Endothelial cell of umbilical vein (primary cell): ENCODE measurements around the gene ZEB1. TPM values are rescaled to one million over a fixed set of nuclear protein-coding genes. Genes with fewer than 3 reads are reported as not detected.

Source experiments
- BruUV-seq: library from RNA; stranded (reverse); fragments of 400-500 nt; replicated peaks from 2 replicates; lab custom pipeline; 2021; lab: Mats Ljungman, UMichigan
- CTCF ChIA-PET: fragments of 300-600, 350-600 bp; sonication (Branson Sonifier 250); formaldehyde crosslinking; loops from one replicate; lab custom pipeline; 2021; ENCODE audit warnings: antibody characterized with exemption, inconsistent platforms; lab: Charles Lee
- POLR2A ChIA-PET: fragments of 300-600, 350-600 bp; sonication (Branson Sonifier 250); formaldehyde crosslinking; loops from one replicate; lab custom pipeline; 2021; ENCODE audit warnings: antibody characterized with exemption, inconsistent platforms; lab: Charles Lee
- DNase-seq: peaks from one replicate; pipeline ENCODE4 v3.0.0-alpha.2; 2011; ENCODE audit warnings: low read depth, low spot score
- FAIRE-seq: peaks from 2 replicates; lab custom pipeline; 2011; peaks lifted over from hg19 to GRCh38; lab: Jason Lieb, UNC
- H2AFZ ChIP-seq: 2 replicates; pipeline ENCODE4 v1.6.0; 2012; ENCODE audit warnings: low read depth, low read length, control low read depth, inconsistent platforms
- H3K27ac ChIP-seq: 2 replicates; pipeline ENCODE4 v1.5.1; 2011; ENCODE audit warnings: low read depth, mild to moderate bottlenecking, control low read depth, low read length, moderate library complexity; ENCODE audit not compliant: insufficient read depth
- H3K27me3 ChIP-seq, 2 experiments: 2 replicates each; pipeline versions ENCODE4 v1.6.0 to v1.6.1; 2011; ENCODE audit warnings: low read length in 2 of 2, mixed read lengths in 1 of 2; ENCODE audit not compliant: control insufficient read depth in 2 of 2, insufficient read depth in 2 of 2
- H3K36me3 ChIP-seq, 2 experiments: 2 replicates in 1 of 2; 3 replicates in 1 of 2; pipeline ENCODE4 v1.5.1; 2011; ENCODE audit warnings: low read length in 2 of 2, mild to moderate bottlenecking in 1 of 2, moderate library complexity in 1 of 2; ENCODE audit not compliant: control insufficient read depth in 2 of 2, insufficient read depth in 2 of 2; ENCODE audit errors: extremely low read depth in 1 of 2
- H3K4me1 ChIP-seq: 3 replicates; pipeline ENCODE4 v1.5.1; 2011; ENCODE audit warnings: mild to moderate bottlenecking, low read length; ENCODE audit not compliant: control insufficient read depth, insufficient read depth; ENCODE audit errors: extremely low read depth
- H3K4me2 ChIP-seq: 2 replicates; pipeline ENCODE4 v1.6.1; 2011; ENCODE audit warnings: low read length, control low read depth, mixed read lengths; ENCODE audit not compliant: insufficient read depth
- H3K4me3 ChIP-seq, 3 experiments: fragments of 200-600 bp in 1 of 3; sonication (generic), shearing (Covaris generic) in 1 of 3; replicated peaks in 1 of 3; 2 replicates each; pipeline ENCODE4 v1.5.1; 2011 to 2016; ENCODE audit warnings: control low read depth in 3 of 3, low read length in 3 of 3, mild to moderate bottlenecking in 2 of 3, inconsistent platforms in 1 of 3, low read depth in 1 of 3, moderate library complexity in 1 of 3; ENCODE audit not compliant: insufficient read depth in 1 of 3
- H3K79me2 ChIP-seq: 2 replicates; pipeline ENCODE4 v1.6.0; 2012; ENCODE audit warnings: low read length, inconsistent platforms; ENCODE audit not compliant: control insufficient read depth, insufficient read depth
- H3K9ac ChIP-seq: replicated peaks from 2 replicates; pipeline ENCODE3; 2011; ENCODE audit warnings: low read length, control low read depth; ENCODE audit not compliant: insufficient read depth; ENCODE audit errors: extremely low read depth
- H3K9me1 ChIP-seq: replicated peaks from 3 replicates; pipeline ENCODE4 v1.6.0; 2011; ENCODE audit warnings: mild to moderate bottlenecking, low read length; ENCODE audit not compliant: control insufficient read depth, insufficient read depth; ENCODE audit errors: extremely low read depth
- H3K9me3 ChIP-seq: replicated peaks from 2 replicates; pipeline ENCODE4 v1.5.1; 2012; ENCODE audit warnings: low read length, inconsistent platforms; ENCODE audit not compliant: control insufficient read depth, insufficient read depth
- H4K20me1 ChIP-seq: replicated peaks from 2 replicates; pipeline ENCODE3; 2011; ENCODE audit warnings: mild to moderate bottlenecking, low read length; ENCODE audit not compliant: control insufficient read depth, insufficient read depth; ENCODE audit errors: extremely low read depth
- EZH2 ChIP-seq: IDR thresholded peaks from 2 replicates; pipeline ENCODE4 v1.6.1; 2012; ENCODE audit warnings: borderline replicate concordance, low read depth, mild to moderate bottlenecking, moderate library complexity, low read length, inconsistent platforms; ENCODE audit not compliant: severe bottlenecking
- FOS ChIP-seq: IDR thresholded peaks from 2 replicates; pipeline ENCODE4 v1.6.1; 2011; ENCODE audit warnings: mild to moderate bottlenecking, low read length, moderate library complexity, borderline replicate concordance; ENCODE audit not compliant: insufficient read depth
- GATA2 ChIP-seq: IDR thresholded peaks from 2 replicates; pipeline ENCODE4 v1.7.0; 2011; ENCODE audit warnings: low read depth, mild to moderate bottlenecking, moderate library complexity, mixed read lengths, low read length; ENCODE audit not compliant: insufficient read length, insufficient read depth
- JUN ChIP-seq: IDR thresholded peaks from 2 replicates; pipeline ENCODE4 v1.6.1; 2011; ENCODE audit warnings: borderline replicate concordance, low read depth; ENCODE audit not compliant: insufficient read length, insufficient read depth
- MYC ChIP-seq: IDR thresholded peaks from one replicate; pipeline ENCODE4 v1.6.1; 2011; ENCODE audit warnings: mild to moderate bottlenecking, low read depth, low read length
- POLR2A ChIP-seq: IDR thresholded peaks from 2 replicates; pipeline ENCODE4 v1.6.1; 2012; ENCODE audit warnings: low read depth, mild to moderate bottlenecking, control low read depth, low read length
- POLR2AphosphoS5 ChIP-seq: IDR thresholded peaks from 2 replicates; pipeline ENCODE4 v1.6.1; 2012; ENCODE audit warnings: low read depth, mild to moderate bottlenecking, control low read depth, low read length, moderate library complexity; ENCODE audit not compliant: insufficient read depth
- dilution Hi-C: fragments of 300-500 bp; cut with MboI; formaldehyde crosslinking; loops from one replicate; pipeline ENCODE4 v1.15.0; 2019; ENCODE audit warnings: low sequenced_read_pairs; ENCODE audit not compliant: extremely low pct_ligation_motif_present
- intact Hi-C: fragments of 100-400 bp; cut with micrococcal nuclease; formaldehyde crosslinking; loops from one replicate; pipeline ENCODE4 v1.10.0; 2022
- polyA plus RNA-seq, 4 experiments: library from polyadenylated mRNA; depleted of rRNA in 3 of 4; stranded (reverse) in 3 of 4; unstranded in 1 of 4; fragments of >200 nt; gene quantifications; 2 replicates each; pipeline versions ENCODE4 v1.2.1 to v1.2.3, GENCODE V29; 2011 to 2012; ENCODE audit warnings: missing spikeins in 1 of 4
- total RNA-seq: library from RNA; stranded (reverse); gene quantifications from 2 replicates; pipeline ENCODE4 v1.2.3, GENCODE V29; 2021
- TF ChIP-seq, protein P1 (sequence below), 2 donors: IDR thresholded peaks; 1 replicate in 1 of 2; 2 replicates in 1 of 2; pipeline ENCODE4 v1.5.1; 2011; ENCODE audit warnings: low read length in 2 of 2, mild to moderate bottlenecking in 2 of 2, moderate library complexity in 2 of 2, control low read depth in 1 of 2, inconsistent platforms in 1 of 2, low read depth in 1 of 2; ENCODE audit not compliant: insufficient read depth in 1 of 2; ENCODE audit errors: extremely low read depth in 1 of 2
- TF ChIP-seq, protein P2 (sequence below): IDR thresholded peaks from 2 replicates; pipeline ENCODE4 v1.6.1; 2011; ENCODE audit not compliant: insufficient read depth, insufficient read length

The ZEB1 gene
- total and polyA plus RNA-seq, 2 donors (not counting 3 experiments of a cell fraction or from before 2014, with no cell fraction given), result 19.8 to 130 TPM

DNA sequence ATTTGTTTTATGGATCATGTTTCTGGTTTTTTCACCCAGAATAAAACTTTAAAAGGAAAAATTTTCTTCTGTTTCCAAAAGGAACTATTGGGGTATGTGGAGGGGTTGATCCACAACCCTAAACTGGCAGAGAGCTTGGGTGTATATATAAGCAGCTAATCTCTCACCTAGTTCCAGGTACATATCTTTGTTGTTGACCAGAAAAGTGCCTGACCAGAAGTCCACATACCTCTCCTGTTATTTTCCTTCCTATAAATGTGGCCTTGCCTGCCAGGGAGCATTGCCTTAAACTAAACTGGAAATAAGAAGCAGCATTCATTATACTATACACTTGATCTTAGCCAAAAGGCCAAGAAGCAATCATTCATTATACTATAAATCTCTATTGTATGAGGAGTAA lies 112.0 kb downstream of the ZEB1 start:
- H4K20me1 ChIP-seq, result peaks cover 12% of the 10 kb centered on the region
- FAIRE-seq, result no peak
- BruUV-seq, result no TSS peak

GRCh38 chr10:31437959-31438358 lies 118.9 kb downstream of the ZEB1 start:
- peaks cover 8% of the 10 kb centered on the region for H3K9me1 ChIP-seq
- TF ChIP-seq, protein P1, sequence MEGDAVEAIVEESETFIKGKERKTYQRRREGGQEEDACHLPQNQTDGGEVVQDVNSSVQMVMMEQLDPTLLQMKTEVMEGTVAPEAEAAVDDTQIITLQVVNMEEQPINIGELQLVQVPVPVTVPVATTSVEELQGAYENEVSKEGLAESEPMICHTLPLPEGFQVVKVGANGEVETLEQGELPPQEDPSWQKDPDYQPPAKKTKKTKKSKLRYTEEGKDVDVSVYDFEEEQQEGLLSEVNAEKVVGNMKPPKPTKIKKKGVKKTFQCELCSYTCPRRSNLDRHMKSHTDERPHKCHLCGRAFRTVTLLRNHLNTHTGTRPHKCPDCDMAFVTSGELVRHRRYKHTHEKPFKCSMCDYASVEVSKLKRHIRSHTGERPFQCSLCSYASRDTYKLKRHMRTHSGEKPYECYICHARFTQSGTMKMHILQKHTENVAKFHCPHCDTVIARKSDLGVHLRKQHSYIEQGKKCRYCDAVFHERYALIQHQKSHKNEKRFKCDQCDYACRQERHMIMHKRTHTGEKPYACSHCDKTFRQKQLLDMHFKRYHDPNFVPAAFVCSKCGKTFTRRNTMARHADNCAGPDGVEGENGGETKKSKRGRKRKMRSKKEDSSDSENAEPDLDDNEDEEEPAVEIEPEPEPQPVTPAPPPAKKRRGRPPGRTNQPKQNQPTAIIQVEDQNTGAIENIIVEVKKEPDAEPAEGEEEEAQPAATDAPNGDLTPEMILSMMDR (IDR thresholded peaks at IDR 0.05; ENCODE audit: extremely low read depth in 1 of 2, insufficient read depth in 1 of 2, low read depth in 1 of 2, low read length in 2 of 2), result no peak
- TF ChIP-seq, protein P2, sequence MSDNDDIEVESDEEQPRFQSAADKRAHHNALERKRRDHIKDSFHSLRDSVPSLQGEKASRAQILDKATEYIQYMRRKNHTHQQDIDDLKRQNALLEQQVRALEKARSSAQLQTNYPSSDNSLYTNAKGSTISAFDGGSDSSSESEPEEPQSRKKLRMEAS, result no peak
- TF ChIP-seq POLR2A (no peak), POLR2AphosphoS5 (no peak), EZH2 (no peak), GATA2 (no peak), JUN (no peak), MYC (no peak), FOS (no peak)
- peaks cover 80% of the 10 kb centered on the region for H3K79me2 ChIP-seq
- peaks cover 19% of the 10 kb centered on the region for H4K20me1 ChIP-seq
- dilution Hi-C loops, result no loop called here
- H3K4me2 ChIP-seq, result no peak overlapping the region
- H3K27ac ChIP-seq, result no peak overlapping the region
- CTCF ChIA-PET, result interaction anchor here (0.7 to 1.2 kb wide), 2 partner anchors 9 to 653 kb away, joined by 3 read pairs; no protein-coding TSS in a partner anchor
- no peak overlapping the region for H3K9ac ChIP-seq
- BruUV-seq, result no TSS peak
- H3K9me3 ChIP-seq, result no peaks in the 10 kb centered on the region
- no peak for FAIRE-seq
- peaks cover 0 to 2% of the 10 kb centered on the region in 2 experiments for H3K36me3 ChIP-seq
- intact Hi-C loops, result no loop called here
- no peak overlapping the region for H2AFZ ChIP-seq
- H3K27me3 ChIP-seq, result no peaks in the 10 kb centered on the region
- H3K4me1 ChIP-seq, result no peaks in the 10 kb centered on the region
- H3K4me3 ChIP-seq, result no peak overlapping the region
- POLR2A ChIA-PET, result no interaction called here
- no peak for DNase-seq

More for the DNA sequence above, 112.0 kb downstream of the ZEB1 start:
- no peaks in the 10 kb centered on the region for H3K27me3 ChIP-seq
- no peak overlapping the region for H3K27ac ChIP-seq
- CTCF ChIA-PET, result interaction anchor here (1.0 kb wide), 1 partner anchor 37 kb away, joined by 5 read pairs; no protein-coding TSS in a partner anchor
- H3K9me1 ChIP-seq, result no peaks in the 10 kb centered on the region
- TF ChIP-seq FOS (no peak), POLR2A (no peak), POLR2AphosphoS5 (no peak)
- H3K4me1 ChIP-seq, result peaks cover 15% of the 10 kb centered on the region
- H3K36me3 ChIP-seq, result no peaks in the 10 kb centered on the region
- no peak for DNase-seq
- intact Hi-C loops, result no loop called here
- H3K79me2 ChIP-seq, result peaks cover 88% of the 10 kb centered on the region
- no peak overlapping the region for H3K4me2 ChIP-seq
- H3K4me3 ChIP-seq, result no peak overlapping the region
- H2AFZ ChIP-seq, result no peak overlapping the region
- dilution Hi-C loops, result no loop called here
- no peak overlapping the region for H3K9ac ChIP-seq
- POLR2A ChIA-PET, result no interaction called here
- no peaks in the 10 kb centered on the region for H3K9me3 ChIP-seq
